ENCODE data around the gene STUM. TPM values are rescaled to one million over a fixed set of nuclear protein-coding genes. Genes with fewer than 3 reads are reported as not detected.
"Not testable (repeated sequence)": the region's sequence is repeated elsewhere in the genome, so short reads cannot be mapped to it uniquely, and the experiment has no call there.

The STUM gene
- total and polyA plus RNA-seq, 4 experiments from 2014 or later = 0.03 TPM; not detected in 3

GRCh38 chr1:226635456-226635941, 86.9 kb downstream of the STUM start:
- Histone ChIP-seq H3K9me3 (ENCODE audit: control insufficient read depth in 1 of 2, low read length in 2 of 2) (no peaks in the 10 kb centered on the region), H3K4me3 (ENCODE audit: low read length in 2 of 2) (peak overlapping the region in 1 of 2 donors; percentile 11), H3K4me1 (ENCODE audit: insufficient read depth, low read length) (peaks cover 53% of the 10 kb centered on the region), H3K36me3 (ENCODE audit: insufficient read depth, low read length) (peaks cover 66% of the 10 kb centered on the region), H3K27me3 (ENCODE audit: insufficient read depth, low read length) (no peaks in the 10 kb centered on the region), H3K27ac (ENCODE audit: low read depth, low read length) (peak overlapping the region; percentile 56)
- no peaks in the 10 kb centered on the region for H3K27me3 Mint-ChIP-seq
- H3K9me3 Mint-ChIP-seq = no peaks in the 10 kb centered on the region
- H3K36me3 Mint-ChIP-seq = peaks cover 30 to 86% of the 10 kb centered on the region in 2 donors
- ChIA-PET POLR2A (ENCODE audit: partially characterized antibody) (interaction anchor here (0.7 to 4.3 kb wide), 16 partner anchors 9 to 193 kb away, joined by 3 to 18 read pairs (median 6); partner anchors contain the start of gene ITPKB), CTCF (ENCODE audit: partially characterized antibody) (interaction anchor here (1.0 to 9.0 kb wide), 23 partner anchors 8 to 305 kb away, joined by 3 to 131 read pairs (median 5); partner anchors contain the start of gene COQ8A)
- intact Hi-C loops (cut with micrococcal nuclease) = loop anchor here (1.0 to 2.0 kb wide), 4 partner anchors 19 to 104 kb away; partner anchors contain the start of gene ITPKB
- peak overlapping the region in 7 of 8 donors; percentile 70 to 91 (median 83) for H3K4me3 Mint-ChIP-seq
- peak; percentile 37 to 81 (median 45) for DNase-seq
- H3K27ac Mint-ChIP-seq = peak overlapping the region; percentile 79 to 97 (median 95)
- peaks cover 32 to 75% (median 55%) of the 10 kb centered on the region in 4 donors for H3K4me1 Mint-ChIP-seq

DNA sequence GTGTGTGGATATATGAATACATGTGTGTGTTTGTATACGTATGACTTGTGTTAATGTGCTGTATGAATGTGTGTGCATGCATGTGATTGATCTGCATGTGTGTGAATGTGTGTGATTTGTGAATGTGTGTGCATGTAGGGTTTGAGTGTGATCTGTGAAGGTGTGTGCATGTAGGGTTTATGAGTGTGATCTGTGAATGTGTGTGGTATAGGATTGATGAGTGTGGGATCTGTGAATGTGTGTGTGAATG, 88.2 kb downstream of the STUM start:
- ChIA-PET POLR2A (ENCODE audit: partially characterized antibody) (interaction anchor here (1.3 to 4.3 kb wide), 4 partner anchors 75 to 157 kb away, joined by 3 to 18 read pairs (median 9); no protein-coding TSS in a partner anchor), CTCF (ENCODE audit: partially characterized antibody) (interaction anchor here (1.1 to 9.0 kb wide), 3 partner anchors 49 to 303 kb away, joined by 4 to 131 read pairs (median 80); partner anchors contain the start of gene COQ8A)
- Mint-ChIP-seq H3K27ac (peak overlapping the region; percentile 17 to 95 (median 72)), H3K4me1 (peaks cover 32 to 77% (median 55%) of the 10 kb centered on the region in 4 donors), H3K36me3 (peaks cover 30 to 84% of the 10 kb centered on the region in 2 donors), H3K27me3 (no peaks in the 10 kb centered on the region), H3K4me3 (peak overlapping the region in 3 of 8 donors; percentile 26 to 40 (median 27)), H3K9me3 (no peaks in the 10 kb centered on the region)
- DNase-seq = peak in 1 of 5 donors; percentile 2
- H3K4me1 ChIP-seq (ENCODE audit: insufficient read depth, low read length) = peaks cover 53% of the 10 kb centered on the region
- H3K4me3 ChIP-seq (ENCODE audit: low read length in 2 of 2) = no peak overlapping the region
- H3K27ac ChIP-seq (ENCODE audit: low read depth, low read length) = no peak overlapping the region
- H3K27me3 ChIP-seq (ENCODE audit: insufficient read depth, low read length) = no peaks in the 10 kb centered on the region
- peaks cover 70% of the 10 kb centered on the region for H3K36me3 ChIP-seq (ENCODE audit: insufficient read depth, low read length)
- intact Hi-C loops (cut with micrococcal nuclease) = no loop called here
- H3K9me3 ChIP-seq (ENCODE audit: control insufficient read depth in 1 of 2, low read length in 2 of 2) = no peaks in the 10 kb centered on the region

DNA sequence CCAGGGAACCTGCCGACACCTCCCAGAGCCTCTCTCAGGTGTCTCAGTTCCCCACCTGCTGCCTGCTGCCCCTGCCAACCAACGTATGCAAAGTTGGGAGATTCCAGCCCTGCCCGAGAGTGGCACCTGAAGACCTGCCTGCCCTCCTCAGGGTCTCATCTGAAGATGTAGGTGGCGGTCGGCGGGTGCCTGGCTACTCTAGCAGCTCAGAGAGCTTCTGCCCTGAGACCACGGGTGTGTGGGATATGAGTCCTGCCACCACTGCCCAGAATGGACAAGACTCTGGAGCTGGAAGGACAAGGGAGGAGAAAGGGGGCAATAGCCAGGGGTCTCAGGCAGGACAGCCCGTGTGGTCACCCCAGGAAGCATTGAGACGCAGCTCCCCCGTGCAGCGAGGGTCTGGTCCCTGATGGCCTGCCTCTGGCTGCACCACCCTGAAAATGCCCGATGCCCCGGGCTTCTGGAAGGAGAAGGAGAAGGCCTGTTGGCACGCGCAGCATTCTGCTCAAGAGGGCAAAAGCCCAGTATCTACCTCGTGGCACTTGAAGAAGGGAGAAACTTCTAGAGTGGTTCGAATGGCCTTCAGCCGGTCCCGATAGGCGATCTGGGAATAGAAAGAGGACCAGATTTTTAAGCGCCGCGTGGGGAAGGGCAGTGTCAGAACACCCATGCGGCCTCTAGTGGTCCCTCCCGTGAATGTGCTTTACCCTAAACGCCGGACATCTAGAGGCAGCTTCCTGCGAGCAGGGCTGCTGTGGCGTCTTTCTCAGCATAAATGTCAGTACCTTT, 88.8 kb downstream of the STUM start:
- H3K36me3 ChIP-seq (ENCODE audit: insufficient read depth, low read length) = peaks cover 70% of the 10 kb centered on the region
- no peaks in the 10 kb centered on the region for H3K27me3 ChIP-seq (ENCODE audit: insufficient read depth, low read length)
- H3K9me3 ChIP-seq (ENCODE audit: control insufficient read depth in 1 of 2, low read length in 2 of 2) = no peaks in the 10 kb centered on the region
- peak overlapping the region in 3 of 8 donors; percentile 8 to 40 (median 36) for H3K4me3 Mint-ChIP-seq
- POLR2A ChIA-PET (ENCODE audit: partially characterized antibody) = interaction anchor here (1.3 to 2.4 kb wide), 3 partner anchors 16 to 156 kb away, joined by 3 to 16 read pairs (median 3); no protein-coding TSS in a partner anchor
- peaks cover 32 to 79% (median 53%) of the 10 kb centered on the region in 4 donors for H3K4me1 Mint-ChIP-seq
- H3K4me3 ChIP-seq (ENCODE audit: low read length in 2 of 2) = no peak overlapping the region
- H3K27me3 Mint-ChIP-seq = no peaks in the 10 kb centered on the region
- intact Hi-C loops (cut with micrococcal nuclease) = no loop called here
- H3K36me3 Mint-ChIP-seq = peaks cover 27 to 81% of the 10 kb centered on the region in 2 donors
- H3K9me3 Mint-ChIP-seq = no peaks in the 10 kb centered on the region
- CTCF ChIA-PET (ENCODE audit: partially characterized antibody) = interaction anchor here (1.2 to 9.0 kb wide), 3 partner anchors 11 to 189 kb away, joined by 3 to 131 read pairs (median 8); no protein-coding TSS in a partner anchor
- H3K4me1 ChIP-seq (ENCODE audit: insufficient read depth, low read length) = peaks cover 53% of the 10 kb centered on the region
- peak in 1 of 5 donors; percentile 32 for DNase-seq
- H3K27ac ChIP-seq (ENCODE audit: low read depth, low read length) = no peak overlapping the region
- peak overlapping the region; percentile 43 to 95 (median 72) for H3K27ac Mint-ChIP-seq

GRCh38 chr1:226638001-226638601, 89.5 kb downstream of the STUM start:
- ChIA-PET POLR2A (ENCODE audit: partially characterized antibody) (interaction anchor here (1.2 to 2.4 kb wide), 3 partner anchors 15 to 86 kb away, joined by 3 to 16 read pairs (median 3); no protein-coding TSS in a partner anchor), CTCF (ENCODE audit: partially characterized antibody) (interaction anchor here (1.2 to 9.0 kb wide), 3 partner anchors 10 to 189 kb away, joined by 3 to 131 read pairs (median 8); no protein-coding TSS in a partner anchor)
- peak overlapping the region; percentile 19 for H3K27ac ChIP-seq (ENCODE audit: low read depth, low read length)
- no peaks in the 10 kb centered on the region for H3K9me3 ChIP-seq (ENCODE audit: control insufficient read depth in 1 of 2, low read length in 2 of 2)
- intact Hi-C loops (cut with micrococcal nuclease) = no loop called here
- Mint-ChIP-seq H3K27me3 (no peaks in the 10 kb centered on the region), H3K4me1 (peaks cover 29 to 78% (median 49%) of the 10 kb centered on the region in 4 donors), H3K9me3 (no peaks in the 10 kb centered on the region), H3K36me3 (peaks cover 24 to 77% of the 10 kb centered on the region in 2 donors), H3K4me3 (peak overlapping the region in 1 of 8 donors; percentile 7), H3K27ac (peak overlapping the region; percentile 7 to 78 (median 67))
- peaks cover 66% of the 10 kb centered on the region for H3K36me3 ChIP-seq (ENCODE audit: insufficient read depth, low read length)
- peaks cover 54% of the 10 kb centered on the region for H3K4me1 ChIP-seq (ENCODE audit: insufficient read depth, low read length)
- H3K27me3 ChIP-seq (ENCODE audit: insufficient read depth, low read length) = no peaks in the 10 kb centered on the region
- no peak overlapping the region for H3K4me3 ChIP-seq (ENCODE audit: low read length in 2 of 2)
- DNase-seq = peak in 1 of 5 donors; percentile 31

- Mint-ChIP-seq H3K27ac (peak overlapping the region in 6 of 7 donors; percentile 32 to 78 (median 61)), H3K9me3 (no peaks in the 10 kb centered on the region), H3K36me3 (peaks cover 29 to 78% of the 10 kb centered on the region in 2 donors), H3K4me3 (peak overlapping the region in 2 of 8 donors; percentile 7 to 28), H3K4me1 (peaks cover 30 to 78% (median 50%) of the 10 kb centered on the region in 4 donors), H3K27me3 (no peaks in the 10 kb centered on the region)
- Histone ChIP-seq H3K4me1 (ENCODE audit: insufficient read depth, low read length) (peaks cover 54% of the 10 kb centered on the region), H3K4me3 (ENCODE audit: low read length in 2 of 2) (no peak overlapping the region), H3K9me3 (ENCODE audit: control insufficient read depth in 1 of 2, low read length in 2 of 2) (no peaks in the 10 kb centered on the region), H3K27me3 (ENCODE audit: insufficient read depth, low read length) (no peaks in the 10 kb centered on the region), H3K27ac (ENCODE audit: low read depth, low read length) (no peak overlapping the region), H3K36me3 (ENCODE audit: insufficient read depth, low read length) (peaks cover 65% of the 10 kb centered on the region)
- intact Hi-C loops (cut with micrococcal nuclease) = no loop called here
- POLR2A ChIA-PET (ENCODE audit: partially characterized antibody) = interaction anchor here (1.2 to 2.4 kb wide), 2 partner anchors 15 to 26 kb away, joined by 3 to 16 read pairs; no protein-coding TSS in a partner anchor
- CTCF ChIA-PET (ENCODE audit: partially characterized antibody) = interaction anchor here (0.7 to 9.0 kb wide), 3 partner anchors 12 to 188 kb away, joined by 3 to 131 read pairs (median 8); no protein-coding TSS in a partner anchor
- DNase-seq = peak in 1 of 5 donors; percentile 28
Observed at GRCh38 chr1:226638608-226639007, 90.0 kb downstream of the STUM start.

GRCh38 chr1:226639206-226639605, 90.6 kb downstream of the STUM start:
- Histone ChIP-seq H3K4me1 (ENCODE audit: insufficient read depth, low read length) (peaks cover 54% of the 10 kb centered on the region), H3K36me3 (ENCODE audit: insufficient read depth, low read length) (peaks cover 65% of the 10 kb centered on the region)
- H3K4me3 ChIP-seq (ENCODE audit: low read length in 2 of 2); H3K27me3 ChIP-seq (ENCODE audit: insufficient read depth, low read length); H3K27ac ChIP-seq (ENCODE audit: low read depth, low read length); intact Hi-C loops (cut with micrococcal nuclease); H3K4me3 Mint-ChIP-seq; H3K9me3 ChIP-seq (ENCODE audit: control insufficient read depth in 1 of 2, low read length in 2 of 2); H3K9me3 Mint-ChIP-seq; H3K27me3 Mint-ChIP-seq: not testable (repeated sequence)
- ChIA-PET POLR2A (ENCODE audit: partially characterized antibody) (interaction anchor here (1.2 to 2.4 kb wide), 2 partner anchors 14 to 25 kb away, joined by 3 to 16 read pairs; no protein-coding TSS in a partner anchor), CTCF (ENCODE audit: partially characterized antibody) (interaction anchor here (0.7 to 9.0 kb wide), 3 partner anchors 13 to 188 kb away, joined by 3 to 131 read pairs (median 8); no protein-coding TSS in a partner anchor)
- H3K27ac Mint-ChIP-seq = peak overlapping the region in 3 of 7 donors; percentile 55 to 88 (median 67)
- peak in 1 of 5 donors; percentile 15 for DNase-seq
- peaks cover 35 to 79% (median 51%) of the 10 kb centered on the region in 4 donors for H3K4me1 Mint-ChIP-seq
- peaks cover 29 to 79% of the 10 kb centered on the region in 2 donors for H3K36me3 Mint-ChIP-seq

All from CD4-positive, alpha-beta memory T cell (primary cell).